GM19397 (cell line): Measurements from ENCODE around the gene SLC2A11.

Experiments used
- ATAC-seq: cut with Tn5 transposase; IDR thresholded peaks from one replicate; pipeline ENCODE4 v1.9.1; 2021; ENCODE audit warnings: mild to moderate bottlenecking, moderate library complexity; ENCODE audit not compliant: unreplicated experiment

The SLC2A11 gene, protein sequence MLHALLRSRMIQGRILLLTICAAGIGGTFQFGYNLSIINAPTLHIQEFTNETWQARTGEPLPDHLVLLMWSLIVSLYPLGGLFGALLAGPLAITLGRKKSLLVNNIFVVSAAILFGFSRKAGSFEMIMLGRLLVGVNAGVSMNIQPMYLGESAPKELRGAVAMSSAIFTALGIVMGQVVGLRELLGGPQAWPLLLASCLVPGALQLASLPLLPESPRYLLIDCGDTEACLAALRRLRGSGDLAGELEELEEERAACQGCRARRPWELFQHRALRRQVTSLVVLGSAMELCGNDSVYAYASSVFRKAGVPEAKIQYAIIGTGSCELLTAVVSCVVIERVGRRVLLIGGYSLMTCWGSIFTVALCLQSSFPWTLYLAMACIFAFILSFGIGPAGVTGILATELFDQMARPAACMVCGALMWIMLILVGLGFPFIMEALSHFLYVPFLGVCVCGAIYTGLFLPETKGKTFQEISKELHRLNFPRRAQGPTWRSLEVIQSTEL

DNA sequence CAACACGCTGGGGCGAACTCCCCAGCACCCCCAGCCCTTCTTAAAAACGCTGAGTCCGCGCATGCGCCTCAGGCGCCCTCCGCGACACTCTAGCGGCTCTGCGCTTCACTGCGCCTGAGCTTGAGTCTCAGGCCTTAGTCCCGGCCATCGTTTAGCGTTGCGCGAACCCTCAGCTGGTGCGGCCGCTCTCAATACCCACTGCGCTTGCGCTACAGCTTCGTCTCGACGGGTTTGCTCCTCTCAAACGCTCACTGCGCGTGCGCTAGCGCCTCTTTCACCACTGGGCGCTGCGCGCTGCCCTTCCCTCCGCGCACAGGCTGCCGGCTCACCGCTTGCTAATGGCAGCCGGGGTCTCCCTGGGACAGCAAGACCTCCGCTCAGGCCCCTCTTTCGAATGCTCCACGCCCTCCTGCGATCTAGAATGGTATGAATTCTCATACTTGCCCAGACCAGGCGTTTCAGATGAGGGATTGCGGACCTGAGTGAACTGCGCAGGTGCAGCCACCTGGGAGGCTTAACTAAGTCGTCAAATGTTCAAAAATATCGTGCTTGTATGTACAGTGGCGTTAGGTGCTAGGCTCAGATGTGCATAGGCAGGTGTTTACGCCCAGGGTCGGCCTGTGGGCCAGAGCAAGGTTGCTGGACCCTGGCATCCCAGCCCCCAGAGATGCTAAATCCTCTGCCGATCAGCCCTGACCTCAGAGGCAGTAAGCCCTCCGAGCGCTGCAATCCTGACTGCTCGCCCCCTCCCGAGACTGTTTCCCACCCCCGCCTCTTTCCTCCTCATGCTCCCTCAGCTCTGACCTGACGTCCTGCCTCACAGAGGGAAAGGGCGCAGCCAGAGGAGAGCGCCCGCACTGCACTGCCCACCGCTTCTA is at the start of gene SLC2A11:
Gene SLC2A11, plus strand, starts transcription at position 270 of the 878 bp plus-strand sequence. Its CDS starts 125 bp downstream, at position 395.
- peak; percentile 96 for ATAC-seq

DNA sequence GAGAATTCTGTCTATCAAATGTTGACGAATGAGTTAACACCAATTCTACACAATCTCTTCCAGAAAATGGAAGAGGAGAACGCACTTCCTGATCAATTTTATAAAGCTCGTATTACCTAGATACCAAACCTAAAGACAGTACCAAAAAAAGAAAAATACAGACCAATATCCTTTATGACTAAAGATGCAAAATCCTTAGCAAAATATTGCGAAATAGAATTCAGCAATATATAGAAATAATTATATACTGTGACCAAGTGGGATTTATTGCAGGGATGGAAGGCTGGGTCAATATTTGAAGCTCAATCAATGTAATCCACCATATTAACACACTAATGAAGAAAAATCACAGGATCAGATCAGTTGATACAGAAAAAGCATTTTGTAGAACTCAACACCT is 45.3 kb upstream of the SLC2A11 start:
- ATAC-seq, result no peak

DNA sequence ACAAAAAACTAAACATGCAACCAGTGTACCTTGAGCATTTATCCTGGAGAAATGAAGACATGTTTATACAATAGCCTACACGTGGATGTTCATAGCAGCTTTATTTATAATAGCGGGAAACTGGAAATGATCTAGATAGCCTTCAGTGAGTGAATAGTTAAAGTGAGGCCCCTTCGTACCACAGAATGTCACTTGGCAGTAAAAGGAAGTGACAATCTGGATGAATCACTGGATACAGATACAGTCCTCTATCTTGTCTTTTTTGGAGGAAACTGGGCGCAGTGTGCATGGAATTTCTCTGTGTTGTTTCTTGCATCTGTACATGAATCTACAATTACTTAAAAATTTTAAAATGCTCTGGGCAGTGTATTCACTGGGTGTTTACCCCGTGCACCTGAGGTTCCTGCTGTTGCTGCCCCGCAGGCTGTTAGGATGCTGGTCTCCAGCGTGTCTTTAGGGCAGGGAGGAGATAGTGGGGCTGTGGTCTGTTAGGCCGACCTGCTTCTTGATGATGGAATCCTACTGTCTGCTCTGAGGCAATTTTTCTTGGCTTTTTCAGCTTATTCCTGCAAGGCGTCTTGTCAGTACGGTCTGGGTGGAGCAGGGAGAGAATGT is 42.0 kb upstream of the SLC2A11 start:
- ATAC-seq, result no peak

DNA sequence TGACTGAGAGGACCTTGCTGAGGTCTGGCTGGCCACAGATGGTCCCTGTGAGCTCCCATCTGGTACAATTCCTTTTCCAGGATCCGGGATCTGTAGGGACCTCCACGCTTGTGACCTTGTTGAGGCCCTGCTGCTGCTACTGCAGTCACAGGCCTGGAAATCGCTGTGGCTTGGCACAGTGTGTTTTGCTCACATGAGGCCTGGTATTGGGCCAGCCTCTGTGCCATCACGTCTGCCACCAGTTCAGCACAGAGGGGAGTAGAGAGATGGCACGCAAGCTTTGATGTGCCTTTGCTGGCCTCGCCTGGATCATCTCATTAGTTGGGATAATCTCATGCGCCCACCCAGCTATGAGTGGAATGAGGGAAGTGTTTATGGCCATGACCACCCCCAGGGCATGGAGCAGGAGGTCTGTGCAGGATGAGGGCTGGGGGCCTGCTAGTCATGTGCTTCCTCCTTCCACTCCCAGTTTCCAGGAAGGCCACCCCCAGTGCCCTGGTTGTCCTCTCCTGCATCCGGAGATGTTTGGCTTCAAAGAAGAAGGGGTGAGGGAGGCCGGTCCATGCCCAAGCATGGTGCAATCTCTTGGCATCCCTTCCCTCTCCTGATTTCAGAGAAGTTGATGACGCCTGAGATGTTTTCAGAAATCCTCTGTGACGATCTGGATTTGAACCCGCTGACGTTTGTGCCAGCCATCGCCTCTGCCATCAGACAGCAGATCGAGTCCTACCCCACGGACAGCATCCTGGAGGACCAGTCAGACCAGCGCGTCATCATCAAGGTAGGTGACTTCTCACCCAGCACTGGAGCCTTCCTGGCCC is 41.3 kb upstream of the SLC2A11 start:
- ATAC-seq, result no peak

DNA sequence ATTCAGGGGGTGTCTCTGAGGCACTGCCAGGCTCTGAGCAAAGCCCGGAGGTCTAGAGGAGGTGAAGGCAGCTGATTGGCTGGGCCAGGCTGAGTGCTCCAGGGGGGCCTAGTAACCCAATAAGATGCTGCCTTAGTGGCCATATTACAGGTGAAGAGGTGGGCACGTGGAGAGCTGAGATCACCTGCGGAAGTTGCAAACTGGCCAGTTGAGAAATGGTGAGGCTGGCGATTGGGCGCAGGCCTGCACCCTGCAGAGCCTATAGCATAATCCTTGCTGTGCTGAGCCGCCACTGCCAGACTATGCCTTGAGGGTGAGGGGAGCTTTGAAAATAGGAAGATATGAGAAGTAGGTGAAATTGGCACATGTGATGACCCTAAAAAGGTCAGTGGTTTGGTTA is 40.5 kb upstream of the SLC2A11 start:
- ATAC-seq, result no peak

DNA sequence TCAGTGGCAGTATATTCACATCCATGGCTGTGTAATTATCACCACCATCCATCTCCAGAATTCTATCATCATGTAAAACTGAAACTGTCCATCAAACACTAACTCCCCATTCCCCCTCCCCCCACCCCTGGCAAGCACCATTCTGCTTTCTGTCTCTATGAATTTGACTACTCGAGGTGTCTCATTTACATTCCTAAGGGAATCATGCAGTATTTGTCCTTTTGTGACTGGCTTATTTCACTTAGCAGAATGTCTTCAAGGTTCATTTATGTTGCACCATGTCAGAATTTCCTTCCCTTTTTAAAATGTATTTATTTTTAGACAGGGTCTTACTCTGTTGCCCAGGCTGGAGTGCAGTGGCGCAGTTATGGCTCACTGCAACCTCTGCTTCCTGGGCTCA is 39.1 kb upstream of the SLC2A11 start:
- no peak for ATAC-seq

DNA sequence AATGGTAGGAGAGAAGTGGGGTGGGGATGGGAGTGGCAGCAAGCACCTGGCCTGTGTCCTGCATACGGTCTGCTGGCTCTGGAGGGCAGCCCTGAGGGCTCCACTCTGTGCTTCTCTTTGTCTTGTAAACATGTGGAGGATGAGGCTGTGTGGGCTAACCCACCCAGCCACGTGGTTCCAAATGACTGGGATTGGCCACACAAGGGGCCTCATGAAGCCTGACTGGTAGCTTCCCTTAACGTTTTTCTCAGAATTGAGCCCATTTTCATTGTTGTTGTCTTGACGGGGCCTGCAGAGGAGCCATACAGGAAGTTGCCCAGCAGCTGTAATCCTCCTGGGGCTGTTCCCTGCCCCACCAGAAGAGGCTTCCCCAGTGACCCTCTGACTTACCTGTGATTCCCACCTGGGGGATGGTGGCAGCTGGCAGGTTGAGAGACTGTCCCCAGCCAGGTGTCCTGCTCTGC is 36.9 kb upstream of the SLC2A11 start:
- no peak for ATAC-seq

DNA sequence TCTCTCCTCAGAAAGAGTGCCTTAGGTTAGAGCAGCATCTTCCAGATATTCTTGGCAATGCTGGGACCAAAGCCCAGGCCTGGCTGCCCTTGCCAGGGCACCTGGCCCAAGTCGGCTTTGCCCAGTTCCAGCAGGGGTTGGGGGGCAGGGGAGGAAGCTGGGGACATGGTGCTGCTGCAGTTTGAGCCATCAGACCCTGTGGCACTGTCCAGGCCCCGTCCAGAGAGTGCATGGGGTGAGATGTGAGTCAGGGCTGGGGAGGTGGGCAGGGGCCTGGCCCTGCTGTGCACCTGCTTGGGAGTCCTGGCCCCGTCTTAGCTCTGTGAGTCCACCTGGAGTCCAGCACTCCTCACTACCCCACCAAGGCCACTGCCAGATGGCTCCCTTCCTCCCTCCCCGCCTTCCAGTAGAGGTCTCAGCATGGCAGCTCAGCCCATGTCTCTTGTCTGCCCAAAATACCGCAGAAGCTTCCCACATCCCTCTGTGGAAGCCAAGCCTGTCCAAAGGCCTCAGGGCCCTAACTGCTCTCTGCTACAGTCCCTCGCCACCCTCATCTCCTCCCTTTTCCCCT is 35.5 kb upstream of the SLC2A11 start:
- ATAC-seq, result no peak

DNA sequence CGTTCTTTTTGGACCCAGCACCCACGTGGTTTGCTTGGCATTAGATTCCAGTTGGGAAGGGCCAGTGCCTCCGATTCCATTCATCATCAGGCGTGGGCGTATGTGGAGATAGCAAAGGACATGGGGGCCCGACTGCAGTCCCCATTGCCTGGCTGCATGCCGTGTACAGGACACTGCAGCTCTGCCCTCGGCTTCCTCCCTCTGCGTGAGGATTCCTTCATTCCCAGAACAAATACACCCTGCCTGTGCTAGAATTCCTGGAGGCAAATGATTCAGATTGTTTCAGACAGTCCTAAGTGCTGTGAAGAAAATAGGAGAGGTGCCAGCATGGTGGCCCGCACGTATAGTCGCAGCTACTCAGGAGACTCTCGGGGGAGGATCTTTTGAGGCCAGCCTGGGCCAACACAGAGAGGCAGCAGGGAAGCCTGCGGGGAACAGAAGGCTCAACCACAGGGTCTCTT is 34.3 kb upstream of the SLC2A11 start:
- no peak for ATAC-seq

DNA sequence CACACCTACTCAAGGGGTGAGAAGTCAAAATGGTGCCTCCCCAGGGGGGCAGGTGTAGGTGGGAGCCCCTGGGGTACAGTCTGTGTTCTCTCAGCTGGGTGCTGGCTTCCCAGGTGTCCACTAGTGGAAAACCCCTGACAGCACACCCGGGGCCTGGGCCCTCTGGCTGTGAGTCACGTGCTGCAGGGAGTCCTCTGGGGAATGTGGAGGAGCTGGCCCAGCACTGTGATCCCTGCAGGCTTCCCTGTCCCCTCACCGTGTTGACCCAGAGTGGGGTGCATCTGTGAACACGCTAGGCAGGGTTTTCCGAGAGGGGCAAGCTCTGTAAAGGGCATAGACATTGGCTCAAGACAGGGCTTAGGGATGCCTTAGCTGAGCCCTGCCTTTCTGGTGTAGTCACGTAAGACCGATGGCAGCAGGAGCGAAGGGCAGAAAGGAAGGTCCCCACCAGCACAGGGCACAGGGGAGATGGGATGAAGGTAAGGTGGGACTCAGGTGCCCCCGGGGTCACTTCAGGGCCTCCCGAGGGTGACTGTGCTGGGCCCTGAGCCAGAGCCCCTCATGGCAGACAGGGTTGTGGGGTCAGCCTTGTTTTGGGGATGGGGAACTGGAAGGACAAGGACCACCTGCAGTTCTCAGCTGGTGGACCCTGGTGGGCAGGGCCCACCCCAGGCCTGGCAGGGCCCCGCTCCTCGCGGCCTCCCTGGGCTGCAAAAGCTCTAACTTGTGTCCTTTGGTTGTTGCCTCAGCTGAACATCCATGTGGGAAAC is 33.0 kb upstream of the SLC2A11 start:
- no peak for ATAC-seq

DNA sequence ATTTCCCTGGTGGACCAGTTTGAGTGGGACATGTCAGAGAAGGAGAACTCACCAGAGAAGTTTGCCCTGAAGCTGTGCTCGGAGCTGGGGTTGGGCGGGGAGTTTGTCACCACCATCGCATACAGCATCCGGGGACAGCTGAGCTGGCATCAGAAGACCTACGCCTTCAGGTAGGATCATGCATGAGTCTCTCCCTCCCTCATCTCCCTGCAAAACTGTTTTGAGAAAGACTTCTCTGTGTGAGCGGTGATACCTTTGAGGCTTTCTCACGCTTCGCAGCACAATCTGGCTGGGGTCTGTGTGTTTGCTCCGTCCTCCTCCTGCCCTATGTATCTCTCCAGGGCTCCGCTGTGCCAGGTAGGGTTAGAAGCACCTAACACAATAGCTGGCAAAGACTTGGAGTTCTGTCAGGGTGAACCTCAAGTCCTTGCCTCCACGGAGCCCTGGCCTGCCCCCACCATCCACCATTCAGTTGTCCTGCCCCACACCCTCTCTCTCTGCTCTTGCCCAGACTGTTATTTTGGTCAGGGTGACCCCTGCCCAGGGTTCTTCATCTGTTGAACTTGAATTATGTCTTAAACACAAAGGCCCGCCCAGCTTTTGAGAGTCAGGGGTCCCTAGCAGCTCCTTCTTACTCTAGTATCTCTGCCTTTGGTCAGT is 32.3 kb upstream of the SLC2A11 start:
- no peak for ATAC-seq

DNA sequence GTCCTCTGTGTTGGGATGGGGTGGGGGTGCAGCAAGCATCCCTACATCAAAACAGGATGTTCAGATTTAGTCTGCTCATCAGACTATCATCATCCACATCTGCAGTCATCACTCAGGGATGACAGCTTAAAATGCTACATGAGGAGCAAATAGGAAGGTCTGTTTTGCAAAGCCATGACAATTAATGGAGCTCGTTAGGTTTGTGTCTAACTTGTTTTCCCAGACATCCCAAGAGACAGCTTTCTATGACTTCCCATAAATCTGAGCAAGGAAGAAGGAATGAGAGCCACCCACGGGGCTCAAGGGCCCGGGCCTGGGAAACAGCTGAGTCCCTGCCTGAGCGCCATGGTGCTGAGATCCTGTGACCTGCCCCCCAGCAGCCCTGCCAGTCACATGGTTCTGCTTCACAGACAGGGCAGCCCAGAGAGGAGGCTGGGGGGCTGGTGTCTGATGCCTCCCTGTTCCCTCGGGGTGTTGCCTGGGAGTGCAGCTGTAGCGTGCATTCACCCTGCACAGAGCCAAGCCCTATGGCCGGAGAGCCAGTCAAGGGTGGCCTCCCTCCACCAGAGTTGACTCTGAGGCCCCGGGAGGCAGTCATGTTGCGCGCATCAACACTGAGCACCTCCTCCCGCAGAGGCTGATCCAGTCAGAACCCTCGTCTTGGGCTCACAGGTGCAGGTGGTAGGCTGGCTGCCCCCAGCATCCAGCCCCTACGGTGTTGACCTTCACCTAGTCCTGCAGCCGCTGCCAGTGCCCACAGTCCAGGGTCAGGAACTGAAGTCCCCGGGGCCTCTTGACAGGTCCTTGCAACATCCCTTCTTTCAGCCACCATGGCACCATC is 30.9 kb upstream of the SLC2A11 start:
- no peak for ATAC-seq

DNA sequence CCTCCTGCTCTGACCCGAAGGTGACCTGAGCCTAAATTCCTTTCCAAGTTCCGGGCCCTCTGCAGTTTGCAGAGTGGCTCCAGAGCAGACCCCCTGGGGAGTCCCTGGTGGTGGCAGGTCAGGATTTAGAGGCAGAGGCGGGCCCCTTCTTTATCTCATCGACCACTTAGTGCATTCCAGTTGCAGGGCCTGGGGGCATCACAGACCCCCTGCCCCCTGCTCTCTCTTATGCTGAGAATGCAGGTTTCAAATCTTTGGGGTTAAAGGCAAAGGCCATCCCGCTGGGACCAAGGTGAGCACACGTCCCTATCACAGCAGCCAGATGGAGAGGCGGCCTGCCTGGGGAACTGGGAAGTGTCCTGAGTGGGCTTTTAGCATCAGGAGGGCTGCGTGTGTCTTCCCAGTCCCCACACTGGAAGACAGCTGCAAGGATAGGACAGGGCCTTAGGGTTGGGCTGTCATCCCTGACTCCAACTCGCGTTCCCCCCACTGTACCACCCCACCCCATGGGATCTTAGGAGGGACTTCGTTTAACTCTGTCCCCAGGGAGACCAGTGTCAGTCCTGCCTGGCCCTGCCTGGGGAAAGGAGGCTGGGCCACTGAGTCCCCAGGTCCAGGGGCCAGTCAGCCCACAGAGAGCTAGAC is 30.2 kb upstream of the SLC2A11 start:
- ATAC-seq, result no peak

DNA sequence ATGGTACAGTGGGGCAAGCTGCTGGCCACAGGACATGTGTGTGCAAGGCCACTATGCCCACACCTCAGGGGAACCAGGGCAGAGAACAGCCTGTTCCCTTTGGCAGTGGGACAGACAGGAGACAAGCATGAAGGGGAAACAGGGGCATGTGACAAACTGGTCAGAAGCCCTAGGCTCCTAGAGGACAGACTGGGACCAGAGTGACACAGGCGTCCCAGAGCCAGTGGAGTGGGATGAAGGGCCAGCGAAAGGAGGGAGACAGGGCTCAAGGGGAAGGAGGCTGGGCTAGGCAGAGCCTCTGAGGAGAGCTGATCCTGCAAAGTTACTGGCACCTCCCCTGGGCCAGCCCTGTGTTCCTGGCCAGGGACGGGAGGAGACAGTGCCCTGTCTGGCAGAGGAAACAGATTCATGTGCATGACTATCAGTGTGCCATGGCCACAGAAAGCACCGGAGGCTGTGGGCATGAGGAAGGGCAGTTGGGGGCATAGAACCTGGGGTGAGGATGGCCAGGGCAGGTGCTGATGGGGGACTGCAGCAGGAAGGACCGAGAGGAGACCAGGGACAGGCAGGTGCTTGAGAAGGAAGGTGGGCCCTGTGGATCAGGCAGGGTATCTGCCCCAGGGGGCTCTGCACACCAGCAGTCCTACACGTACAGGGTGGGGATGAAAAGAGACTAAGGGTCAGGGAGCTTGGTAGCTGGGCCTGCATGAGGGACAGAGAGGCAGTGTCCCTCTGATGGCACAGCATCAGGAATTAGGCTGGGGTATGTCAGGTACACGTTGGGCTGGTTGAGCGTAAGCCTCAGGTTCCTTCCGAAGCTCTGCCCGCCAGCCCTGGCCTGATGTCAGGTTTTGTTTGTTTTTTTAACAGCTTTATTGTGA is 28.6 kb upstream of the SLC2A11 start:
- ATAC-seq, result no peak

DNA sequence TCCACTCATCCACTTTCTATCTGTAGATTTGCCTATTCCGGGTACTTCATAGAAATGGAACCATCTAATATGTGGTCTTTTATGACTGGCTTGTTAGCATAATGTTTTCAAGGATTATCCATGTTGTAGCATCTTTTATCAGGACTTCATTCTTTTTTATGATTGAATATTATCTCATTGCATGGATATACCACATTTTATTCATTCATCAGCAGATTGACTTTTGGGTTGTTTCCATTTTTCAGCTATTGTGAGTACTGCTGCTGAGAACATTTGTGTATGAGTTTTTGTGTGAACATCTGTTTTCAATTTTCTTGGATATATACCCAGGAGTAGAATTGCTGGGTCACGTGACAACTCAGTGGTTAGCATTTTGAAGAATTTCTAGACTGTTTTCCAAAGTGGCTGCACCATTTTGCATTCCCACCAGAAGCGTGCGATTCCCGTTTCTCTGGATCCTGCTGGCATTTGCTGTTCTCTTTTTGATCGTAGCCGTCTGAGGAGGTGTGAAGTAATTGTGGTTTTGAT is 27.8 kb upstream of the SLC2A11 start:
- ATAC-seq, result no peak

DNA sequence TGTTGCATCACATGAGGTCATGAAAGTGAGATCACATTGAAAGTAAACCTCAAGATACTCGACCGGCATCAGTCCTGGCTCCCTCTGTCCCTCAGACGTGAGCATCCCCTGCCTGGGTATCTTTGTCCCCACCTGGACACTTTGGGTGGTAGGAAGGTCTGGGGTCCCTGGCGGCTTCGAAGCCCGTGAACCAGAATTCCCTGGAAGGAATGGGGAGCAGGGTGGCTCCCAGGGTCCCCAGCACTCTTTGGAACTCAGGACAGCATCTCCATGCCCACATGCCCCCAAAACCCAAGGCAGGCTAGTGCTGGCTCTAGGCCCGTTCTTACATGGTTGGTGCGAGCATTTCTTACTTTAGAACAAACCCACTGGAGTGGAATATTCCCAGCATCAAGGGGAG is 26.4 kb upstream of the SLC2A11 start:
- no peak for ATAC-seq
